A549 (cell line): ENCODE data around the gene MORN1. TPM values are rescaled to one million over a fixed set of nuclear protein-coding genes. Genes with fewer than 3 reads are reported as not detected.

Experiments used
- ATAC-seq, 2 experiments: fragments of 200-7000 bp in 1 of 2; fragments of >200 bp in 1 of 2; cut with Nextera tagmentation in 1 of 2; cut with Tn5 transposase in 1 of 2; 3 replicates each; pipeline versions ENCODE4 v1.8.0 to v1.9.1; 2018 to 2020; ENCODE audit warnings: mild to moderate bottlenecking in 1 of 2, moderate library complexity in 1 of 2
- CTCF ChIA-PET: fragments of 300-600 bp; sonication (Branson Sonifier 250); formaldehyde crosslinking; extraction: SDS; loops from one replicate; lab custom pipeline; 2021; ENCODE audit warnings: antibody characterized with exemption, inconsistent platforms; lab: Yijun Ruan, JAX
- POLR2A ChIA-PET: fragments of 350-600 bp; formaldehyde crosslinking; extraction: SDS; loops from one replicate; lab custom pipeline; 2021; ENCODE audit warnings: antibody characterized with exemption, inconsistent platforms; lab: Yijun Ruan, JAX
- DNase-seq, 2 experiments: peaks; one replicate each; pipeline versions ENCODE4 v3.0.0 to v3.0.0-alpha.2; 2011 to 2016; ENCODE audit warnings: low read depth in 1 of 2, low spot score in 1 of 2
- FAIRE-seq: peaks from 2 replicates; lab custom pipeline; 2011; peaks lifted over from hg19 to GRCh38; lab: Jason Lieb, UNC
- H3K27ac ChIP-seq, 2 experiments: fragments of >200 bp; sonication (Bioruptor Twin); formaldehyde crosslinking; 3 replicates each; pipeline ENCODE4 v1.5.1; 2016 to 2017
- H3K4me1 ChIP-seq: fragments of >200 bp; sonication (Bioruptor Twin); formaldehyde crosslinking; 3 replicates; pipeline ENCODE4 v1.6.1; 2016
- H3K4me2 ChIP-seq: fragments of >200 bp; sonication (Bioruptor Twin); formaldehyde crosslinking; 3 replicates; pipeline ENCODE4 v1.6.1; 2016
- H3K4me3 ChIP-seq: fragments of >200 bp; sonication (Bioruptor Twin); formaldehyde crosslinking; 3 replicates; pipeline ENCODE4 v1.5.1; 2016
- H3K9me3 ChIP-seq: fragments of >200 bp; sonication (Bioruptor Twin); formaldehyde crosslinking; 3 replicates; pipeline ENCODE4 v1.6.1; 2016
- ATOH8 ChIP-seq: fragments of 250-450 bp; sonication (Bioruptor Pico); IDR thresholded peaks from 2 replicates; pipeline ENCODE4 v1.5.0; 2020; ENCODE audit warnings: low read depth, mild to moderate bottlenecking, moderate library complexity
- CEBPB ChIP-seq, 2 experiments: fragments of >200 bp in 1 of 2; sonication (Bioruptor Twin) in 1 of 2; formaldehyde crosslinking in 1 of 2; IDR thresholded peaks; 2 replicates each; pipeline ENCODE4 v1.6.1; 2012 to 2016
- CHD2 ChIP-seq: fragments of 150-350 bp; IDR thresholded peaks from 2 replicates; pipeline ENCODE4 v1.6.1; 2014; ENCODE audit warnings: low read length; ENCODE audit not compliant: partially characterized antibody
- CTCF ChIP-seq: fragments of >200 bp; sonication (Bioruptor Twin); formaldehyde crosslinking; IDR thresholded peaks from 3 replicates; pipeline ENCODE4 v1.5.1; 2016
- EHF ChIP-seq: fragments of 250-450 bp; sonication (Bioruptor Pico); IDR thresholded peaks from 2 replicates; pipeline ENCODE4 v1.5.0; 2020; ENCODE audit warnings: mild to moderate bottlenecking
- EP300 ChIP-seq, 2 experiments: fragments of >200 bp; sonication (Bioruptor Twin); formaldehyde crosslinking; IDR thresholded peaks; 2 replicates in 1 of 2; 3 replicates in 1 of 2; pipeline ENCODE4 v1.6.1; 2016 to 2017
- FOSB ChIP-seq: fragments of 250-450 bp; sonication (Bioruptor Pico); IDR thresholded peaks from 2 replicates; pipeline ENCODE4 v1.5.0; 2020; ENCODE audit warnings: mild to moderate bottlenecking, moderate library complexity
- GATA3 ChIP-seq: IDR thresholded peaks from 2 replicates; pipeline ENCODE4 v1.6.1; 2012; ENCODE audit warnings: borderline replicate concordance
- HES2 ChIP-seq: fragments of >200 bp; sonication (Bioruptor Twin); formaldehyde crosslinking; IDR thresholded peaks from 2 replicates; pipeline ENCODE4 v1.6.1; 2016
- HMGXB4 ChIP-seq: fragments of 250-450 bp; sonication (Bioruptor Pico); IDR thresholded peaks from 2 replicates; pipeline ENCODE4 v1.5.0; 2021; ENCODE audit warnings: mild to moderate bottlenecking, moderate library complexity, borderline replicate concordance
- HOXB13 ChIP-seq: fragments of 250-450 bp; sonication (Bioruptor Pico); IDR thresholded peaks from 2 replicates; pipeline ENCODE4 v1.5.0; 2020; ENCODE audit warnings: low read depth, mild to moderate bottlenecking, moderate library complexity
- MAFK ChIP-seq: fragments of 450-650 bp; IDR thresholded peaks from 2 replicates; pipeline ENCODE4 v1.6.1; 2014; ENCODE audit not compliant: partially characterized antibody
- MAX ChIP-seq: IDR thresholded peaks from 2 replicates; pipeline ENCODE4 v1.6.1; 2012
- NFE2L2 ChIP-seq: fragments of 150-350 bp; conservative IDR thresholded peaks from 2 replicates; pipeline ENCODE4 v1.6.1; 2014; ENCODE audit warnings: low read length
- POLR2A ChIP-seq: IDR thresholded peaks from 2 replicates; pipeline ENCODE4 v1.6.1; 2012; ENCODE audit warnings: mild to moderate bottlenecking, low read length
- POLR2AphosphoS2 ChIP-seq: conservative IDR thresholded peaks from 2 replicates; pipeline ENCODE4 v1.6.1; 2012; ENCODE audit warnings: low read length, improper control_type of control experiment, inconsistent platforms
- RARB ChIP-seq: fragments of 250-450 bp; sonication (Bioruptor Pico); IDR thresholded peaks from 2 replicates; pipeline ENCODE4 v1.8.0; 2021; ENCODE audit warnings: mild to moderate bottlenecking, moderate library complexity
- SMC3 ChIP-seq: fragments of >200 bp; sonication (Bioruptor Twin); formaldehyde crosslinking; IDR thresholded peaks from 3 replicates; pipeline ENCODE4 v1.6.1; 2018; ENCODE audit warnings: inconsistent platforms
- SREBF2 ChIP-seq: fragments of 450-650 bp; IDR thresholded peaks from 2 replicates; pipeline ENCODE4 v1.6.1; 2014; ENCODE audit warnings: mild to moderate bottlenecking, moderate library complexity
- USF2 ChIP-seq: fragments of 450-650 bp; IDR thresholded peaks from 2 replicates; pipeline ENCODE4 v1.6.1; 2014; ENCODE audit warnings: antibody characterized with exemption
- ZC3H11A ChIP-seq: fragments of 450-650 bp; IDR thresholded peaks from 2 replicates; pipeline ENCODE4 v1.6.1; 2014; ENCODE audit warnings: antibody characterized with exemption, mild to moderate bottlenecking
- ZNF302 ChIP-seq: fragments of 250-450 bp; sonication (Bioruptor Pico); IDR thresholded peaks from 2 replicates; pipeline ENCODE4 v1.9.0; 2021; ENCODE audit warnings: inconsistent platforms, mild to moderate bottlenecking, moderate library complexity
- WGBS: methylation state at CpG from one replicate; pipeline ENCODE4 v1.1.6; 2017; ENCODE audit errors: missing lambda C conversion rate; 5-methylcytosine and 5-hydroxymethylcytosine counted together
- polyA plus RNA-seq, 4 experiments: library from polyadenylated mRNA; depleted of rRNA in 3 of 4; stranded (reverse); fragments of >200 nt; fragmentation: RNase III in 1 of 4; extraction: RNeasy Plus Mini Kit Qiagen cat#74134 plus additional on column Dnase treatment in 1 of 4; gene quantifications; 2 replicates in 3 of 4; 3 replicates in 1 of 4; pipeline ENCODE4 v1.2.3, GENCODE V29; 2011 to 2017

MORN1 gene
- polyA plus RNA-seq, 2 of the 4 experiments (the other 2 are of a cell fraction) = 6.9 to 8.9 TPM

- WGBS = 77% methylated on average over 7 of the region's 24 CpGs
- Histone ChIP-seq H3K4me1 (no peaks in the 10 kb centered on the region), H3K4me2 (no peak overlapping the region), H3K27ac (no peak overlapping the region), H3K4me3 (no peak overlapping the region), H3K9me3 (no peaks in the 10 kb centered on the region)
- POLR2A ChIA-PET = no interaction called here
- no peak for FAIRE-seq
- ATAC-seq = no peak
- CTCF ChIA-PET = no interaction called here
- TF ChIP-seq POLR2AphosphoS2 (no peak), CTCF (no peak), GATA3 (no peak), HES2 (no peak)
- DNase-seq = no peak
Observed at GRCh38 chr1:2302292-2302925, 88.9 kb downstream of the MORN1 start.

- H3K4me3 ChIP-seq = no peak overlapping the region
- DNase-seq (no peak), ATAC-seq (no peak), FAIRE-seq (no peak)
- no peak for TF ChIP-seq SREBF2
- no peak for TF ChIP-seq CHD2
- no peak for TF ChIP-seq ZC3H11A
- TF ChIP-seq MAX = no peak
- no peak for TF ChIP-seq HMGXB4 (CRISPR knock-in tag)
- no peak for TF ChIP-seq NFE2L2
- no peak for TF ChIP-seq POLR2A
- TF ChIP-seq ZNF302 = no peak
- no peak for TF ChIP-seq CTCF
- no peak for TF ChIP-seq MAFK
- no peak for TF ChIP-seq ATOH8
- TF ChIP-seq FOSB = no peak
- no peak for TF ChIP-seq HOXB13 (CRISPR knock-in tag)
- no peak for TF ChIP-seq RARB (CRISPR knock-in tag)
- no peak for TF ChIP-seq EP300 (IDR thresholded peaks at IDR 0.05)
- TF ChIP-seq CEBPB (IDR thresholded peaks at IDR 0.05) = no peak
- no peak for TF ChIP-seq SMC3
- no peak for TF ChIP-seq USF2
- no peak for TF ChIP-seq EHF (CRISPR knock-in tag)
- no peak overlapping the region for H3K4me2 ChIP-seq
- no peak overlapping the region for H3K27ac ChIP-seq
- CTCF ChIA-PET = no interaction called here
- H3K4me1 ChIP-seq = no peaks in the 10 kb centered on the region
- no peaks in the 10 kb centered on the region for H3K9me3 ChIP-seq
- POLR2A ChIA-PET = no interaction called here
- 100% methylated on average over 6 of the region's 17 CpGs for WGBS
Observed at GRCh38 chr1:2301607-2302291, 89.6 kb downstream of the MORN1 start.
